Measurements from ENCODE around the gene SUN5. TPM values are rescaled to one million over a fixed set of nuclear protein-coding genes. Genes with fewer than 3 reads are reported as not detected.
A peak's percentile ranks its signal among the peaks of the same experiment; 100 is the strongest.

The SUN5 gene
- total RNA-seq, 1 experiment from 2014 or later: not detected

DNA sequence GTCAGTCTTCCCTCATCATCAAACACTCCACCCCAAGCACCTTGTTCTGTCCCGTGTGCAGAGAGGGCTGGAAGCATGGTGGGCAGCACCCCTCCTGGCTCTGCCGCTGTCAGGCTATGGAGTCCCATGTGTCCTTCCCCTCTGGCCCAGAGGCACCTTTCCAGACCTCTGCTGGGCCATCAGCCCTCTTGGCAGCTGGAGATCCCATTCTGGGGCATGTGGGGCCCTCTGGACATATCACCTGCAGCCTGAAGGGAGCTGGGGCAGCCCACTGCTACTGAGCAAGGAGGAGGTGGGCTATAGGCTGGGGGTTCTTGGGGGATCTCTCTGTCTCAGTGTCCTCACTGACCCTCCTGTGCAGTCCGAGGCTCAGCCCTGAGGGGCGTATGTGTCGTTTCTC, 42.2 kb downstream of the SUN5 start:
- Mint-ChIP-seq H3K27me3 (ENCODE audit: insufficient read depth, unreplicated experiment) (peaks cover 16% of the 10 kb centered on the region), H3K9me3 (ENCODE audit: unreplicated experiment) (peaks cover 7% of the 10 kb centered on the region), H3K4me3 (ENCODE audit: unreplicated experiment) (no peak overlapping the region), H3K4me1 (ENCODE audit: low read depth, unreplicated experiment) (no peaks in the 10 kb centered on the region), H3K36me3 (ENCODE audit: insufficient read depth, unreplicated experiment) (peaks cover 6% of the 10 kb centered on the region), H3K27ac (ENCODE audit: unreplicated experiment) (no peak overlapping the region)
- no peaks in the 10 kb centered on the region for H3K4me1 ChIP-seq
- no peaks in the 10 kb centered on the region; the same call in none of the 2 replicates for H3K27me3 ChIP-seq (replicated peaks; ENCODE audit: control insufficient read depth, insufficient read depth, low read length)
- ChIA-PET POLR2A (no interaction called here), CTCF (no interaction called here)
- TF ChIP-seq, protein P1, sequence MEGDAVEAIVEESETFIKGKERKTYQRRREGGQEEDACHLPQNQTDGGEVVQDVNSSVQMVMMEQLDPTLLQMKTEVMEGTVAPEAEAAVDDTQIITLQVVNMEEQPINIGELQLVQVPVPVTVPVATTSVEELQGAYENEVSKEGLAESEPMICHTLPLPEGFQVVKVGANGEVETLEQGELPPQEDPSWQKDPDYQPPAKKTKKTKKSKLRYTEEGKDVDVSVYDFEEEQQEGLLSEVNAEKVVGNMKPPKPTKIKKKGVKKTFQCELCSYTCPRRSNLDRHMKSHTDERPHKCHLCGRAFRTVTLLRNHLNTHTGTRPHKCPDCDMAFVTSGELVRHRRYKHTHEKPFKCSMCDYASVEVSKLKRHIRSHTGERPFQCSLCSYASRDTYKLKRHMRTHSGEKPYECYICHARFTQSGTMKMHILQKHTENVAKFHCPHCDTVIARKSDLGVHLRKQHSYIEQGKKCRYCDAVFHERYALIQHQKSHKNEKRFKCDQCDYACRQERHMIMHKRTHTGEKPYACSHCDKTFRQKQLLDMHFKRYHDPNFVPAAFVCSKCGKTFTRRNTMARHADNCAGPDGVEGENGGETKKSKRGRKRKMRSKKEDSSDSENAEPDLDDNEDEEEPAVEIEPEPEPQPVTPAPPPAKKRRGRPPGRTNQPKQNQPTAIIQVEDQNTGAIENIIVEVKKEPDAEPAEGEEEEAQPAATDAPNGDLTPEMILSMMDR (IDR thresholded peaks at IDR 0.05; ENCODE audit: insufficient read depth in 1 of 2, low read depth in 1 of 2, low read length in 1 of 2, severe bottlenecking in 1 of 2, unreplicated experiment in 1 of 2): no peak
- BruUV-seq (replicated peaks): no TSS peak
- H3K4me3 ChIP-seq (ENCODE audit: low read depth, low read length): no peak overlapping the region
- H3K9me3 ChIP-seq: peaks cover 5% of the 10 kb centered on the region
- intact Hi-C loops (cut with micrococcal nuclease; ENCODE audit: unreplicated experiment): no loop called here
- DNase-seq: peak in 1 of 2 experiments; percentile 34
- no peaks in the 10 kb centered on the region for H3K36me3 ChIP-seq (ENCODE audit: control insufficient read depth, insufficient read depth, low read length)

DNA sequence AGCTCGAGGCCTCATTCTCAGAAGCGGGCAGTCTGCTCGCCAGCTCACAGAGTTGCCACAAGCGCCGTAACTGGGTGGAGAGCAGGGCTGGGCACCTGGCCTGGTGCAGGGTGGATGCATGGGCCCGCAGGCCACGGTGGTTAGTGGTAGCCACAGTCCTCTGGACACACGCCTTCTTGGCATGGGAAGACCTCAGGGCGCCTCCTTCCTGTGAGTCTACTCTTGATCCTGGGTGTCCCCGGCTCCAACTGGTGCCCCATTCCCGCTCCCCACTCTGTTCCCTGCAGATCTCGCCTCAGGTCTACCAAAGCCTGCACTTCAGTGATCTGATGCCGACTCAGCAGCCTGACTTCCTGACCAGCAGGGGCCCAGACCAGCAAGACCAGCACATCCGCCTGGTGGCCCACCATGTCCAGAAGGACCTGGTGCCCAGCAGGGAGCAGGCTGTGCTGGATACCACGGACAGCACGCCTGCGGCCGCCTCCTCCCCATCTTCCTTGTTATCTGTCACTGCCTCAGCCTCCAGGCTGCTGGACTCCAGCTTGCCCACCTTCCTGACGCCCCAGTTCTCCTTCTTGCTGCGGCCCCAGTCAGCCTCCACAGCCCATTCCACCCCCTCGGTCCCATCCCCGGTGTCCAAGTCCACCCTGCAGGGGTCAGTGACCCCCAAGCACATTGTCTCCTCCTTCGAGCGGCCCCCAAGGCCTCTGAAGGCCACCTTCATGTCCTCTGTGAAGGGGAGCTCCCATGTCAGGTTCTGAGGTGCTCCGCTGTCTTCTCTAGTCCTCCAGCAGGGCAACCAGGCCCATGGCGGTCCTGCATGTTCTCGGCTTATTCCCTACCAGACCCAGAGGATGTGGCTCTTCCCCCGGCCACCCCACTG, 43.1 kb downstream of the SUN5 start:
- Mint-ChIP-seq H3K4me3 (ENCODE audit: unreplicated experiment) (no peak overlapping the region), H3K27me3 (ENCODE audit: insufficient read depth, unreplicated experiment) (peaks cover 16% of the 10 kb centered on the region)
- CTCF ChIA-PET: no interaction called here

DNA sequence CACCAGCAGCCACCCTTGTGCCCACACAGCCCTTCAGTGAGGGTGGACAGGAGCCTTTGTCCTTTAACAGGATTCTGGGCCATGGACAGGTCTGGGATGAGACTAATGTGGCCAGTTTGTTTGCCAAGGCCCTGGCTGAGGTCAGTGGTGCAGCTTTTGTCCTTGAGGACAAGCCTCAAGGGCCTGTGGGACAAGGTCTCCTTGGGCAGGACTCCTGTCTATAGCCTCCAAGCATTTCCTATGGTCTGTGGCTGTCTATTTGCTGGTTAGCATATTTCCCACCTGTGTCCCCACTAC, 44.1 kb downstream of the SUN5 start:
- Histone ChIP-seq H3K27me3 (replicated peaks; ENCODE audit: control insufficient read depth, insufficient read depth, low read length) (no peaks in the 10 kb centered on the region; the same call in none of the 2 replicates), H3K36me3 (ENCODE audit: control insufficient read depth, insufficient read depth, low read length) (no peaks in the 10 kb centered on the region), H3K9me3 (peaks cover 12% of the 10 kb centered on the region), H3K4me1 (no peaks in the 10 kb centered on the region), H3K4me3 (ENCODE audit: low read depth, low read length) (no peak overlapping the region)
- intact Hi-C loops (cut with micrococcal nuclease; ENCODE audit: unreplicated experiment): no loop called here
- Mint-ChIP-seq H3K4me3 (ENCODE audit: unreplicated experiment) (no peak overlapping the region), H3K4me1 (ENCODE audit: low read depth, unreplicated experiment) (no peaks in the 10 kb centered on the region), H3K9me3 (ENCODE audit: unreplicated experiment) (peaks cover 22% of the 10 kb centered on the region), H3K36me3 (ENCODE audit: insufficient read depth, unreplicated experiment) (peaks cover 6% of the 10 kb centered on the region), H3K27ac (ENCODE audit: unreplicated experiment) (no peak overlapping the region), H3K27me3 (ENCODE audit: insufficient read depth, unreplicated experiment) (peaks cover 16% of the 10 kb centered on the region)
- POLR2A ChIA-PET: no interaction called here
- TF ChIP-seq, protein P1 (IDR thresholded peaks at IDR 0.05; ENCODE audit: insufficient read depth in 1 of 2, low read depth in 1 of 2, low read length in 1 of 2, severe bottlenecking in 1 of 2, unreplicated experiment in 1 of 2): no peak
- CTCF ChIA-PET: interaction anchor here (0.6 kb wide), 1 partner anchor 261 kb away, joined by 4 read pairs; no protein-coding TSS in a partner anchor
- DNase-seq: no peak
- BruUV-seq (replicated peaks): no TSS peak

More for the DNA sequence above, 43.1 kb downstream of the SUN5 start:
- intact Hi-C loops (cut with micrococcal nuclease; ENCODE audit: unreplicated experiment): no loop called here
- no peaks in the 10 kb centered on the region for H3K4me1 Mint-ChIP-seq (ENCODE audit: low read depth, unreplicated experiment)
- Histone ChIP-seq H3K9me3 (peaks cover 12% of the 10 kb centered on the region), H3K36me3 (ENCODE audit: control insufficient read depth, insufficient read depth, low read length) (no peaks in the 10 kb centered on the region), H3K4me3 (ENCODE audit: low read depth, low read length) (no peak overlapping the region), H3K4me1 (no peaks in the 10 kb centered on the region), H3K27me3 (replicated peaks; ENCODE audit: control insufficient read depth, insufficient read depth, low read length) (no peaks in the 10 kb centered on the region; the same call in none of the 2 replicates)
- DNase-seq: peak in 1 of 2 experiments; percentile 39
- peaks cover 16% of the 10 kb centered on the region for H3K9me3 Mint-ChIP-seq (ENCODE audit: unreplicated experiment)
- H3K36me3 Mint-ChIP-seq (ENCODE audit: insufficient read depth, unreplicated experiment): peaks cover 6% of the 10 kb centered on the region
- POLR2A ChIA-PET: no interaction called here
- BruUV-seq (replicated peaks): no TSS peak
- TF ChIP-seq, protein P1 (IDR thresholded peaks at IDR 0.05; ENCODE audit: insufficient read depth in 1 of 2, low read depth in 1 of 2, low read length in 1 of 2, severe bottlenecking in 1 of 2, unreplicated experiment in 1 of 2): no peak
- no peak overlapping the region for H3K27ac Mint-ChIP-seq (ENCODE audit: unreplicated experiment)
